Fibroblast of the aortic adventitia (primary cell): Measurements from ENCODE around the gene PLA2G3. TPM values are rescaled to one million over a fixed set of nuclear protein-coding genes. Genes with fewer than 3 reads are reported as not detected.
"Not testable (repeated sequence)": the region's sequence is repeated elsewhere in the genome, so short reads cannot be mapped to it uniquely, and the experiment has no call there.

Source experiments
- DNase-seq: peaks from one replicate; pipeline ENCODE4 v3.0.0-alpha.2; 2010; ENCODE audit warnings: low read depth
- H3K4me3 ChIP-seq: 2 replicates; pipeline ENCODE4 v1.5.1; 2011; ENCODE audit warnings: low read depth, mild to moderate bottlenecking, control low read depth, low read length, moderate library complexity
- total RNA-seq: library from RNA; depleted of rRNA; stranded (reverse); fragments of >200 nt; gene quantifications from 2 replicates; pipeline ENCODE4 v1.2.3, GENCODE V29; 2012; ENCODE audit warnings: low replicate concordance
- TF ChIP-seq, protein P1 (sequence below): IDR thresholded peaks from 2 replicates; pipeline ENCODE4 v1.5.1; 2011; ENCODE audit warnings: mild to moderate bottlenecking, low read length, control low read depth, inconsistent platforms; ENCODE audit not compliant: insufficient read depth

Gene PLA2G3
- total RNA-seq, 1 donor: 0.09 TPM

- TF ChIP-seq, protein P1, sequence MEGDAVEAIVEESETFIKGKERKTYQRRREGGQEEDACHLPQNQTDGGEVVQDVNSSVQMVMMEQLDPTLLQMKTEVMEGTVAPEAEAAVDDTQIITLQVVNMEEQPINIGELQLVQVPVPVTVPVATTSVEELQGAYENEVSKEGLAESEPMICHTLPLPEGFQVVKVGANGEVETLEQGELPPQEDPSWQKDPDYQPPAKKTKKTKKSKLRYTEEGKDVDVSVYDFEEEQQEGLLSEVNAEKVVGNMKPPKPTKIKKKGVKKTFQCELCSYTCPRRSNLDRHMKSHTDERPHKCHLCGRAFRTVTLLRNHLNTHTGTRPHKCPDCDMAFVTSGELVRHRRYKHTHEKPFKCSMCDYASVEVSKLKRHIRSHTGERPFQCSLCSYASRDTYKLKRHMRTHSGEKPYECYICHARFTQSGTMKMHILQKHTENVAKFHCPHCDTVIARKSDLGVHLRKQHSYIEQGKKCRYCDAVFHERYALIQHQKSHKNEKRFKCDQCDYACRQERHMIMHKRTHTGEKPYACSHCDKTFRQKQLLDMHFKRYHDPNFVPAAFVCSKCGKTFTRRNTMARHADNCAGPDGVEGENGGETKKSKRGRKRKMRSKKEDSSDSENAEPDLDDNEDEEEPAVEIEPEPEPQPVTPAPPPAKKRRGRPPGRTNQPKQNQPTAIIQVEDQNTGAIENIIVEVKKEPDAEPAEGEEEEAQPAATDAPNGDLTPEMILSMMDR: no peak
- no peak overlapping the region for H3K4me3 ChIP-seq
- no peak for DNase-seq
Observed at GRCh38 chr22:31122196-31122531, 18.1 kb downstream of the PLA2G3 start.

DNA sequence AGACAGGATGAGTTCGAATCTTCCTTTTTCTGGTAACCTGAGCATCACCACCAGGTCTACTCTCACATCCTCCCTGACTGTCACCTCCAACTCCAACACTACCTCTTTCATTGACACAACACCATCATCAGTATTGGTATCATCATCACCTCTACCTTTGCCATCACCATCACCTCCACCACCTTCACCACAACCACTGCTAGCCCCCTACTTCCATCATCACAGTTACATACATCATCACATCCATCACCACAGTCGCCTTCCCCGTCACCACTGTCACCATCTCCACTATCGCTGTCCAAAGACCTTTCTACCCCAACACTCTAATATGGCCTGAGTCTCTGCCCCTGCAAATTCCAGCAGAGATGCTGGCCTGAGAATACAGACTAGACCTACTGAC is 18.9 kb downstream of the PLA2G3 start:
- no peak overlapping the region for H3K4me3 ChIP-seq
- TF ChIP-seq, protein P1: no peak
- no peak for DNase-seq

DNA sequence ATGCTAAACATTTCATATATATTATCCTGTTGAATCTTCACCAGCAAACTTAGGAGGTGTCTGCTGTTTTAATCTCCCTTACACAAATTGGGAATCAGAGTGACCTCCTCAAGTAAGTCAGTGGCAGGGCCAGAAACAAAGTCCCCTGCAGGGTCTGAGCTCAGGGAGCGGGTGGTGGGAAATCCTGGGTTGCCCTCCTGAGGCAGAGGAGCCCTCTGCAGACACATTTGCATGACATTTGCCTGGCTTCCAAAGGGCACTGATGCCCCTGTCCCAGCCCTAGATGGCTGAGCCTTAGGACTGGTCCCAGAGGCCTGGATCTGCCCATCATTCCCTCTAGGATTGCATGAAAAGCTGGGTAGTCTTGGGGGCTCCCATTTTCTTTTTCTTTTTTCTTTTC is 19.7 kb downstream of the PLA2G3 start:
- TF ChIP-seq, protein P1: no peak
- DNase-seq: no peak
- no peak overlapping the region for H3K4me3 ChIP-seq

- no peak for DNase-seq
- no peak overlapping the region for H3K4me3 ChIP-seq
- TF ChIP-seq, protein P1: no peak
Observed at GRCh38 chr22:31120230-31120629, 20.1 kb downstream of the PLA2G3 start.

GRCh38 chr22:31119026-31119717 is 21.1 kb downstream of the PLA2G3 start:
- no peak overlapping the region for H3K4me3 ChIP-seq
- TF ChIP-seq, protein P1: no peak
- DNase-seq: no peak

DNA sequence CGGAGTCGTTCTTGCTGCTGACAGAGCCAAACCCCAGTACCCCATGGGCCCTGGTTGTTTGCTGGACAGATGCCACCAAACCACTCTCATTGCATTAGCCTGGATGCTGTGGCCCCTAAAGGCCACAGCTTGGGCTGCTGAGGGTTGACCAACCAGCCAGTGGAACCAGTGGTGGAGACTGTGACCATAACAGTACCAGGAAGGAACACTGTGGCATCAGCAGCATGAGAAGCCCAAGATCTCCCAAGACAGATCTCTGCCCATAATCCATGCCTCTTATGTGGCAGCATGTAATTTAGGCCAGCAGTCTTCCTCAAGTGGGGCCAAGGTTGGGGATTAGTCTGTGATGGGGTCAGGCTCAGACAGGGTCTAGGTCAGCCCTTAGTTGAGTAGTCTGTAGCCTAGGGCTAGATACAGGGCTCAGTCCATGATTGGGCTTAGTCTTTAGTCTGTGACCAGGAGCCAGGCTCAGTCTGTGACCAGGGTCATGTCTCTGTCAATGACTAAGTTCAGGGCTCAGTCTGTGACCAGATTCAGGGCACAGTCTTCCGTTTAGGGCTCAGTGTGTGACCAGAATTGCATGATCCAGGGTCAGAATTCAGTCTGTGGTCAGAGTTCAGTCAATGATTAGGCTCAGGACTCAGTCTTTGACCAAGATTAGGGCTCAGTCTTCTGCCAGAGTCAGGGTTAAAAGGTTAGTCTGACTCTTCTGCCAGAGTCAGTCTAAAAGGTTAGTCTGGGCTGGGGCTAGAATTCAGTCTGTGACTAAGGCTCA is 22.1 kb downstream of the PLA2G3 start:
- no peak for DNase-seq
- TF ChIP-seq, protein P1: no peak
- H3K4me3 ChIP-seq: no peak overlapping the region

DNA sequence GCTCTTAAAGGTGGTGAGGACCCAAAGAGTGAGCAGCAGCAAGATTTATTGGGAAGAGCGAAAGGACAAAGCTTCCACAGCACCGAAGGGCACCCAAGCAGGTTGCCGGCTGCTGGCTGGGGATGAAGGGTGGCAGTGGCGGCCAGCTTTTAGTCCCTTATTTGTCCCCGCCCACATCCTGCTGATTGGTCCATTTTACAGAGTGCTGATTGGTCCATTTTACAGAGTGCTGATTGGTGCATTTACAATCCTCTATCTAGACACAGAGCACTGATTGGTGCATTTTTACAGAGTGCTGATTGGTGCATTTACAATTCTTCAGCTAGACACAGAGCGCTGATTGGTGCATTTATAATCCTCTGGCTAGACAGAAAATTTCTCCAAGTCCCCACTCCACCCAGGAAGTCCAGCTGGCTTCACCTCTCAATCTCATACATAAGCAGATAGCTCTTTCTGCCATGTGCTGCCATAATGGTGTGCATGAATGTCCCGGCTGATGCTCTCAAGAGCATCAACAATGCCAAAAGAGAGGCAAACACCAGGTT is 27.7 kb downstream of the PLA2G3 start:
- not testable (repeated sequence) for H3K4me3 ChIP-seq, DNase-seq
